ENCODE results near the gene IL9.

GRCh38 chr5:135886136-135886535 is 9.5 kb downstream of the IL9 start:
- TF ChIP-seq REST (IDR thresholded peaks at IDR 0.05; ENCODE audit: low read depth) (no peak), TEAD4 (IDR thresholded peaks at IDR 0.05) (no peak), USF1 (IDR thresholded peaks at IDR 0.05) (no peak), EP300 (IDR thresholded peaks at IDR 0.05; ENCODE audit: borderline replicate concordance) (no peak), MAX (IDR thresholded peaks at IDR 0.05) (no peak), RAD21 (IDR thresholded peaks at IDR 0.05; ENCODE audit: low read depth) (no peak)

Measured in Ishikawa (cell line).